SK-N-SH treated with all-trans-retinoic acid at 6 μM for 48 hours (cell line): ENCODE data around the gene RRBP1.

Source experiments
- ATAC-seq: fragments of 200-7000 bp; cut with Tn5 transposase; 3 replicates; pipeline ENCODE4 v1.9.1; 2020; ENCODE audit warnings: mild to moderate bottlenecking, moderate library complexity
- ARNTL ChIP-seq: fragments of 450-650 bp; formaldehyde crosslinking; IDR thresholded peaks from 2 replicates; pipeline ENCODE4 v1.5.0; 2020; ENCODE audit warnings: low read depth, mild to moderate bottlenecking, moderate library complexity, borderline replicate concordance
- BACH2 ChIP-seq: fragments of 250-450 bp; sonication (Bioruptor Pico); IDR thresholded peaks from 2 replicates; pipeline ENCODE4 v1.9.0; 2021; ENCODE audit warnings: mild to moderate bottlenecking, borderline replicate concordance
- CSDC2 ChIP-seq: fragments of 250-450 bp; sonication (Bioruptor Pico); IDR thresholded peaks from 2 replicates; pipeline ENCODE4 v1.5.0; 2020; ENCODE audit warnings: mild to moderate bottlenecking, moderate library complexity
- ESRRG ChIP-seq: fragments of 250-450 bp; sonication (Bioruptor Pico); IDR thresholded peaks from 2 replicates; pipeline ENCODE4 v1.6.1; 2021; ENCODE audit warnings: mild to moderate bottlenecking
- GLIS3 ChIP-seq: fragments of 250-450 bp; sonication (Bioruptor Pico); IDR thresholded peaks from 2 replicates; pipeline ENCODE4 v1.5.0; 2020; ENCODE audit warnings: mild to moderate bottlenecking, moderate library complexity
- ISL1 ChIP-seq: fragments of 250-450 bp; sonication (Bioruptor Pico); IDR thresholded peaks from 2 replicates; pipeline ENCODE4 v2.1.2; 2022; ENCODE audit warnings: mild to moderate bottlenecking, moderate library complexity
- OSR1 ChIP-seq: fragments of 250-450 bp; sonication (Bioruptor Pico); IDR thresholded peaks from 2 replicates; pipeline ENCODE4 v1.8.0; 2022; ENCODE audit warnings: moderate library complexity, mild to moderate bottlenecking, inconsistent platforms
- PPARA ChIP-seq: fragments of 250-450 bp; sonication (Bioruptor Pico); IDR thresholded peaks from 2 replicates; pipeline ENCODE4 v1.5.0; 2020; ENCODE audit warnings: mild to moderate bottlenecking, borderline replicate concordance
- RARB ChIP-seq: fragments of 250-450 bp; sonication (Bioruptor Pico); IDR thresholded peaks from 2 replicates; pipeline ENCODE4 v1.8.0; 2021; ENCODE audit warnings: mild to moderate bottlenecking, moderate library complexity
- SNAI2 ChIP-seq: fragments of 250-450 bp; sonication (Bioruptor Pico); IDR thresholded peaks from 2 replicates; pipeline ENCODE4 v1.5.0; 2020; ENCODE audit warnings: mild to moderate bottlenecking, moderate library complexity
- TCF4 ChIP-seq: fragments of 250-450 bp; sonication (Bioruptor Pico); IDR thresholded peaks from 2 replicates; pipeline ENCODE4 v1.8.0; 2021; ENCODE audit warnings: mild to moderate bottlenecking, moderate library complexity, borderline replicate concordance
- TOX ChIP-seq: fragments of 250-450 bp; sonication (Bioruptor Pico); IDR thresholded peaks from 2 replicates; pipeline ENCODE4 v1.8.0; 2021; ENCODE audit warnings: mild to moderate bottlenecking, moderate library complexity, borderline replicate concordance
- ZC3H10 ChIP-seq: fragments of 250-450 bp; sonication (Bioruptor Pico); IDR thresholded peaks from 2 replicates; pipeline ENCODE4 v1.5.1; 2021; ENCODE audit warnings: mild to moderate bottlenecking, moderate library complexity
- ZFP3 ChIP-seq: fragments of 250-450 bp; sonication (Bioruptor Pico); IDR thresholded peaks from 2 replicates; pipeline ENCODE4 v1.5.0; 2020; ENCODE audit warnings: mild to moderate bottlenecking, moderate library complexity
- ZFP30 ChIP-seq: fragments of 450-650 bp; formaldehyde crosslinking; IDR thresholded peaks from 2 replicates; pipeline ENCODE4 v1.5.0; 2022; ENCODE audit warnings: mild to moderate bottlenecking, moderate library complexity
- ZNF70 ChIP-seq: fragments of 450-650 bp; formaldehyde crosslinking; IDR thresholded peaks from 2 replicates; pipeline ENCODE4 v1.5.0; 2020; ENCODE audit warnings: mild to moderate bottlenecking, moderate library complexity
- ZNF8 ChIP-seq: fragments of 450-650 bp; formaldehyde crosslinking; IDR thresholded peaks from 2 replicates; pipeline ENCODE4 v1.5.0; 2020; ENCODE audit warnings: mild to moderate bottlenecking, moderate library complexity
- TF ChIP-seq, protein P1 (sequence below): fragments of 250-450 bp; sonication (Bioruptor Pico); IDR thresholded peaks from 2 replicates; pipeline ENCODE4 v1.5.0; 2020; ENCODE audit warnings: mild to moderate bottlenecking, moderate library complexity
- TF ChIP-seq, protein P2 (sequence below): fragments of 250-450 bp; sonication (Bioruptor Pico); IDR thresholded peaks from 2 replicates; pipeline ENCODE4 v1.8.0; 2020; ENCODE audit warnings: mild to moderate bottlenecking, moderate library complexity, borderline replicate concordance
- TF ChIP-seq, protein P3 (sequence below): fragments of 250-450 bp; sonication (Bioruptor Pico); IDR thresholded peaks from 2 replicates; pipeline ENCODE4 v1.5.1; 2021; ENCODE audit warnings: mild to moderate bottlenecking, moderate library complexity
- TF ChIP-seq, protein P4 (sequence below): fragments of 250-450 bp; sonication (Bioruptor Pico); IDR thresholded peaks from 2 replicates; pipeline ENCODE4 v1.5.1; 2020; ENCODE audit warnings: low read depth, mild to moderate bottlenecking, moderate library complexity
- TF ChIP-seq, protein P5 (sequence below): fragments of 250-450 bp; sonication (Bioruptor Pico); IDR thresholded peaks from 2 replicates; pipeline ENCODE4 v1.8.0; 2021; ENCODE audit warnings: low read depth, mild to moderate bottlenecking, moderate library complexity, borderline replicate concordance

Gene RRBP1

DNA sequence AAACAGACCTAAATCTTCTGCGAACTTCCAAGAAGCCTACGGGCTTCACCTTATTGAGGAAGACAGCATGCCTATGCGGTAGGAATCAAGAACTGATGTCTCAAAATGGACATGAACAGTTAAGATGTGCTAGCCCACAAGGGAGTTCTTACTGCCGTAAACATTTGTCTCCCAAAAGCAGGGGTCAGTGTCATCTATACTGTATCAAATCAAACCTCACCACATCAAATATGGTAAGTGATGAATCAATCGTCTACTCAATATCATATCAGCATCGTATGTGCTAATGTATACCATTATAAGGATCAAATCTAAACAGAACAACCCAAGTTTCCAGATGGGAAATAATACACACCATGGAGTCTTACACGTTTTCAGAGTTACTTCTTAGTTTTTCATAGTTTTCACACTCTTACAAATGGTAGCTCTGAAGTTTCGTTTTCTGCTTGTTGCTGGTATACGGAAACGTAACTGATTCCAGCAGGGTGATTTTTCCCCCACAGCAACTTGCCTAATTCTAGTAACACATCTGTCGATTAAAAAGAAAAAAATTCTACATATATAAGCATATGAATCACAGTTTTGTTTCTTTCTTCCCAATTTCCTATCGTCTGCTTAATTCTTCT is 12.6 kb downstream of the RRBP1 start:
- no peak for ATAC-seq
- TF ChIP-seq, protein P1, sequence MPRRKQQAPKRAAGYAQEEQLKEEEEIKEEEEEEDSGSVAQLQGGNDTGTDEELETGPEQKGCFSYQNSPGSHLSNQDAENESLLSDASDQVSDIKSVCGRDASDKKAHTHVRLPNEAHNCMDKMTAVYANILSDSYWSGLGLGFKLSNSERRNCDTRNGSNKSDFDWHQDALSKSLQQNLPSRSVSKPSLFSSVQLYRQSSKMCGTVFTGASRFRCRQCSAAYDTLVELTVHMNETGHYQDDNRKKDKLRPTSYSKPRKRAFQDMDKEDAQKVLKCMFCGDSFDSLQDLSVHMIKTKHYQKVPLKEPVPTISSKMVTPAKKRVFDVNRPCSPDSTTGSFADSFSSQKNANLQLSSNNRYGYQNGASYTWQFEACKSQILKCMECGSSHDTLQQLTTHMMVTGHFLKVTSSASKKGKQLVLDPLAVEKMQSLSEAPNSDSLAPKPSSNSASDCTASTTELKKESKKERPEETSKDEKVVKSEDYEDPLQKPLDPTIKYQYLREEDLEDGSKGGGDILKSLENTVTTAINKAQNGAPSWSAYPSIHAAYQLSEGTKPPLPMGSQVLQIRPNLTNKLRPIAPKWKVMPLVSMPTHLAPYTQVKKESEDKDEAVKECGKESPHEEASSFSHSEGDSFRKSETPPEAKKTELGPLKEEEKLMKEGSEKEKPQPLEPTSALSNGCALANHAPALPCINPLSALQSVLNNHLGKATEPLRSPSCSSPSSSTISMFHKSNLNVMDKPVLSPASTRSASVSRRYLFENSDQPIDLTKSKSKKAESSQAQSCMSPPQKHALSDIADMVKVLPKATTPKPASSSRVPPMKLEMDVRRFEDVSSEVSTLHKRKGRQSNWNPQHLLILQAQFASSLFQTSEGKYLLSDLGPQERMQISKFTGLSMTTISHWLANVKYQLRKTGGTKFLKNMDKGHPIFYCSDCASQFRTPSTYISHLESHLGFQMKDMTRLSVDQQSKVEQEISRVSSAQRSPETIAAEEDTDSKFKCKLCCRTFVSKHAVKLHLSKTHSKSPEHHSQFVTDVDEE (CRISPR knock-in tag): no peak
- TF ChIP-seq ZC3H10: no peak
- TF ChIP-seq ZNF8: no peak
- no peak for TF ChIP-seq CSDC2 (CRISPR knock-in tag)
- TF ChIP-seq, protein P2, sequence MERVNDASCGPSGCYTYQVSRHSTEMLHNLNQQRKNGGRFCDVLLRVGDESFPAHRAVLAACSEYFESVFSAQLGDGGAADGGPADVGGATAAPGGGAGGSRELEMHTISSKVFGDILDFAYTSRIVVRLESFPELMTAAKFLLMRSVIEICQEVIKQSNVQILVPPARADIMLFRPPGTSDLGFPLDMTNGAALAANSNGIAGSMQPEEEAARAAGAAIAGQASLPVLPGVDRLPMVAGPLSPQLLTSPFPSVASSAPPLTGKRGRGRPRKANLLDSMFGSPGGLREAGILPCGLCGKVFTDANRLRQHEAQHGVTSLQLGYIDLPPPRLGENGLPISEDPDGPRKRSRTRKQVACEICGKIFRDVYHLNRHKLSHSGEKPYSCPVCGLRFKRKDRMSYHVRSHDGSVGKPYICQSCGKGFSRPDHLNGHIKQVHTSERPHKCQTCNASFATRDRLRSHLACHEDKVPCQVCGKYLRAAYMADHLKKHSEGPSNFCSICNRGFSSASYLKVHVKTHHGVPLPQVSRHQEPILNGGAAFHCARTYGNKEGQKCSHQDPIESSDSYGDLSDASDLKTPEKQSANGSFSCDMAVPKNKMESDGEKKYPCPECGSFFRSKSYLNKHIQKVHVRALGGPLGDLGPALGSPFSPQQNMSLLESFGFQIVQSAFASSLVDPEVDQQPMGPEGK: no peak
- no peak for TF ChIP-seq TCF4
- TF ChIP-seq ZFP30 (CRISPR knock-in tag): no peak
- no peak for TF ChIP-seq TOX (CRISPR knock-in tag)
- no peak for TF ChIP-seq ISL1 (CRISPR knock-in tag)
- TF ChIP-seq GLIS3 (CRISPR knock-in tag): no peak
- TF ChIP-seq ZNF70 (CRISPR knock-in tag): no peak
- TF ChIP-seq OSR1 (CRISPR knock-in tag): no peak
- no peak for TF ChIP-seq PPARA (CRISPR knock-in tag)
- TF ChIP-seq RARB (CRISPR knock-in tag): no peak
- TF ChIP-seq SNAI2: no peak
- TF ChIP-seq, protein P3, sequence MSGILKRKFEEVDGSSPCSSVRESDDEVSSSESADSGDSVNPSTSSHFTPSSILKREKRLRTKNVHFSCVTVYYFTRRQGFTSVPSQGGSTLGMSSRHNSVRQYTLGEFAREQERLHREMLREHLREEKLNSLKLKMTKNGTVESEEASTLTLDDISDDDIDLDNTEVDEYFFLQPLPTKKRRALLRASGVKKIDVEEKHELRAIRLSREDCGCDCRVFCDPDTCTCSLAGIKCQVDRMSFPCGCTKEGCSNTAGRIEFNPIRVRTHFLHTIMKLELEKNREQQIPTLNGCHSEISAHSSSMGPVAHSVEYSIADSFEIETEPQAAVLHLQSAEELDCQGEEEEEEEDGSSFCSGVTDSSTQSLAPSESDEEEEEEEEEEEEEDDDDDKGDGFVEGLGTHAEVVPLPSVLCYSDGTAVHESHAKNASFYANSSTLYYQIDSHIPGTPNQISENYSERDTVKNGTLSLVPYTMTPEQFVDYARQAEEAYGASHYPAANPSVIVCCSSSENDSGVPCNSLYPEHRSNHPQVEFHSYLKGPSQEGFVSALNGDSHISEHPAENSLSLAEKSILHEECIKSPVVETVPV (CRISPR knock-in tag): no peak
- no peak for TF ChIP-seq ARNTL (CRISPR knock-in tag)
- TF ChIP-seq BACH2 (CRISPR knock-in tag): no peak
- TF ChIP-seq ESRRG (CRISPR knock-in tag): no peak
- TF ChIP-seq, protein P4, sequence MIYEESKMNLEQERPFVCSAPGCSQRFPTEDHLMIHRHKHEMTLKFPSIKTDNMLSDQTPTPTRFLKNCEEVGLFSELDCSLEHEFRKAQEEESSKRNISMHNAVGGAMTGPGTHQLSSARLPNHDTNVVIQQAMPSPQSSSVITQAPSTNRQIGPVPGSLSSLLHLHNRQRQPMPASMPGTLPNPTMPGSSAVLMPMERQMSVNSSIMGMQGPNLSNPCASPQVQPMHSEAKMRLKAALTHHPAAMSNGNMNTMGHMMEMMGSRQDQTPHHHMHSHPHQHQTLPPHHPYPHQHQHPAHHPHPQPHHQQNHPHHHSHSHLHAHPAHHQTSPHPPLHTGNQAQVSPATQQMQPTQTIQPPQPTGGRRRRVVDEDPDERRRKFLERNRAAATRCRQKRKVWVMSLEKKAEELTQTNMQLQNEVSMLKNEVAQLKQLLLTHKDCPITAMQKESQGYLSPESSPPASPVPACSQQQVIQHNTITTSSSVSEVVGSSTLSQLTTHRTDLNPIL: no peak

DNA sequence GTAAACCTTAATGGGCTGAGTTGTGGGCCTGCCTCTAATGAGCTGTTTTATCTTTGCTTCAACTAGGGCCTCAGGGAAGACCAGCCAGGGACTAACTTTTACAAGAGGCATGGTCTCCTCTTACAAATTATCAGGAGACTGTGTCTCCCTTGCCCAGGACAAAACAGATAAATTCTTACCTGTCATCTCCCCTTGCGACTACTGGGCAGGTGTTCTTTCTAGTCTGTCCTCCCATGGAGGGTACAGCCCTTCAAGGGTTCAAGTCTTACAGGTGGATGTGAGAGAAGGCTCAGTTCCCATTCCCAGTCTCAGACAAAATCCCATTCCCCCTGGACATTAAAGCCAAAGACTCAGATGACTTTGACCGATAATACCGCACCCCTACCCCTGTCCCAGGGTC is 13.6 kb downstream of the RRBP1 start:
- TF ChIP-seq ZNF8 (no peak), ZFP30 (CRISPR knock-in tag) (no peak), SNAI2 (no peak), TOX (CRISPR knock-in tag) (no peak), OSR1 (CRISPR knock-in tag) (no peak), ARNTL (CRISPR knock-in tag) (no peak), BACH2 (CRISPR knock-in tag) (no peak), ZFP3 (CRISPR knock-in tag) (no peak)
- TF ChIP-seq, protein P3 (CRISPR knock-in tag): no peak
- TF ChIP-seq, protein P5, sequence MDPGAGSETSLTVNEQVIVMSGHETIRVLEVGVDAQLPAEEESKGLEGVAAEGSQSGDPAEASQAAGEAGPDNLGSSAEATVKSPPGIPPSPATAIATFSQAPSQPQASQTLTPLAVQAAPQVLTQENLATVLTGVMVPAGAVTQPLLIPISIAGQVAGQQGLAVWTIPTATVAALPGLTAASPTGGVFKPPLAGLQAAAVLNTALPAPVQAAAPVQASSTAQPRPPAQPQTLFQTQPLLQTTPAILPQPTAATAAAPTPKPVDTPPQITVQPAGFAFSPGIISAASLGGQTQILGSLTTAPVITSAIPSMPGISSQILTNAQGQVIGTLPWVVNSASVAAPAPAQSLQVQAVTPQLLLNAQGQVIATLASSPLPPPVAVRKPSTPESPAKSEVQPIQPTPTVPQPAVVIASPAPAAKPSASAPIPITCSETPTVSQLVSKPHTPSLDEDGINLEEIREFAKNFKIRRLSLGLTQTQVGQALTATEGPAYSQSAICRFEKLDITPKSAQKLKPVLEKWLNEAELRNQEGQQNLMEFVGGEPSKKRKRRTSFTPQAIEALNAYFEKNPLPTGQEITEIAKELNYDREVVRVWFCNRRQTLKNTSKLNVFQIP: no peak
- TF ChIP-seq, protein P4: no peak
- TF ChIP-seq, all 23 proteins: peak for 0
- no peak for ATAC-seq
